Endothelial cell of umbilical vein (primary cell): ENCODE data around the gene PUM2. TPM values are rescaled to one million over a fixed set of nuclear protein-coding genes. Genes with fewer than 3 reads are reported as not detected.

Source experiments
- BruUV-seq: library from RNA; stranded (reverse); fragments of 400-500 nt; replicated peaks from 2 replicates; lab custom pipeline; 2021; lab: Mats Ljungman, UMichigan
- CTCF ChIA-PET: fragments of 300-600, 350-600 bp; sonication (Branson Sonifier 250); formaldehyde crosslinking; loops from one replicate; lab custom pipeline; 2021; ENCODE audit warnings: antibody characterized with exemption, inconsistent platforms; lab: Charles Lee
- POLR2A ChIA-PET: fragments of 300-600, 350-600 bp; sonication (Branson Sonifier 250); formaldehyde crosslinking; loops from one replicate; lab custom pipeline; 2021; ENCODE audit warnings: antibody characterized with exemption, inconsistent platforms; lab: Charles Lee
- DNase-seq: peaks from one replicate; pipeline ENCODE4 v3.0.0-alpha.2; 2011; ENCODE audit warnings: low read depth, low spot score
- FAIRE-seq: peaks from 2 replicates; lab custom pipeline; 2011; peaks lifted over from hg19 to GRCh38; lab: Jason Lieb, UNC
- H2AFZ ChIP-seq: 2 replicates; pipeline ENCODE4 v1.6.0; 2012; ENCODE audit warnings: low read depth, low read length, control low read depth, inconsistent platforms
- H3K27ac ChIP-seq: 2 replicates; pipeline ENCODE4 v1.5.1; 2011; ENCODE audit warnings: low read depth, mild to moderate bottlenecking, control low read depth, low read length, moderate library complexity; ENCODE audit not compliant: insufficient read depth
- H3K27me3 ChIP-seq, 2 experiments: 2 replicates each; pipeline versions ENCODE4 v1.6.0 to v1.6.1; 2011; ENCODE audit warnings: low read length in 2 of 2, mixed read lengths in 1 of 2; ENCODE audit not compliant: control insufficient read depth in 2 of 2, insufficient read depth in 2 of 2
- H3K36me3 ChIP-seq, 2 experiments: 2 replicates in 1 of 2; 3 replicates in 1 of 2; pipeline ENCODE4 v1.5.1; 2011; ENCODE audit warnings: low read length in 2 of 2, mild to moderate bottlenecking in 1 of 2, moderate library complexity in 1 of 2; ENCODE audit not compliant: control insufficient read depth in 2 of 2, insufficient read depth in 2 of 2; ENCODE audit errors: extremely low read depth in 1 of 2
- H3K4me1 ChIP-seq: 3 replicates; pipeline ENCODE4 v1.5.1; 2011; ENCODE audit warnings: mild to moderate bottlenecking, low read length; ENCODE audit not compliant: control insufficient read depth, insufficient read depth; ENCODE audit errors: extremely low read depth
- H3K4me2 ChIP-seq: 2 replicates; pipeline ENCODE4 v1.6.1; 2011; ENCODE audit warnings: low read length, control low read depth, mixed read lengths; ENCODE audit not compliant: insufficient read depth
- H3K4me3 ChIP-seq, 3 experiments: fragments of 200-600 bp in 1 of 3; sonication (generic), shearing (Covaris generic) in 1 of 3; replicated peaks in 1 of 3; 2 replicates each; pipeline ENCODE4 v1.5.1; 2011 to 2016; ENCODE audit warnings: control low read depth in 3 of 3, low read length in 3 of 3, mild to moderate bottlenecking in 2 of 3, inconsistent platforms in 1 of 3, low read depth in 1 of 3, moderate library complexity in 1 of 3; ENCODE audit not compliant: insufficient read depth in 1 of 3
- H3K79me2 ChIP-seq: 2 replicates; pipeline ENCODE4 v1.6.0; 2012; ENCODE audit warnings: low read length, inconsistent platforms; ENCODE audit not compliant: control insufficient read depth, insufficient read depth
- H3K9ac ChIP-seq: replicated peaks from 2 replicates; pipeline ENCODE3; 2011; ENCODE audit warnings: low read length, control low read depth; ENCODE audit not compliant: insufficient read depth; ENCODE audit errors: extremely low read depth
- H3K9me1 ChIP-seq: replicated peaks from 3 replicates; pipeline ENCODE4 v1.6.0; 2011; ENCODE audit warnings: mild to moderate bottlenecking, low read length; ENCODE audit not compliant: control insufficient read depth, insufficient read depth; ENCODE audit errors: extremely low read depth
- H3K9me3 ChIP-seq: replicated peaks from 2 replicates; pipeline ENCODE4 v1.5.1; 2012; ENCODE audit warnings: low read length, inconsistent platforms; ENCODE audit not compliant: control insufficient read depth, insufficient read depth
- H4K20me1 ChIP-seq: replicated peaks from 2 replicates; pipeline ENCODE3; 2011; ENCODE audit warnings: mild to moderate bottlenecking, low read length; ENCODE audit not compliant: control insufficient read depth, insufficient read depth; ENCODE audit errors: extremely low read depth
- CTCF ChIP-seq, 2 donors: IDR thresholded peaks; 1 replicate in 1 of 2; 2 replicates in 1 of 2; pipeline ENCODE4 v1.5.1; 2011; ENCODE audit warnings: low read length in 2 of 2, mild to moderate bottlenecking in 2 of 2, moderate library complexity in 2 of 2, control low read depth in 1 of 2, inconsistent platforms in 1 of 2, low read depth in 1 of 2; ENCODE audit not compliant: insufficient read depth in 1 of 2; ENCODE audit errors: extremely low read depth in 1 of 2
- EZH2 ChIP-seq: IDR thresholded peaks from 2 replicates; pipeline ENCODE4 v1.6.1; 2012; ENCODE audit warnings: borderline replicate concordance, low read depth, mild to moderate bottlenecking, moderate library complexity, low read length, inconsistent platforms; ENCODE audit not compliant: severe bottlenecking
- FOS ChIP-seq: IDR thresholded peaks from 2 replicates; pipeline ENCODE4 v1.6.1; 2011; ENCODE audit warnings: mild to moderate bottlenecking, low read length, moderate library complexity, borderline replicate concordance; ENCODE audit not compliant: insufficient read depth
- GATA2 ChIP-seq: IDR thresholded peaks from 2 replicates; pipeline ENCODE4 v1.7.0; 2011; ENCODE audit warnings: low read depth, mild to moderate bottlenecking, moderate library complexity, mixed read lengths, low read length; ENCODE audit not compliant: insufficient read length, insufficient read depth
- MYC ChIP-seq: IDR thresholded peaks from one replicate; pipeline ENCODE4 v1.6.1; 2011; ENCODE audit warnings: mild to moderate bottlenecking, low read depth, low read length
- POLR2A ChIP-seq: IDR thresholded peaks from 2 replicates; pipeline ENCODE4 v1.6.1; 2012; ENCODE audit warnings: low read depth, mild to moderate bottlenecking, control low read depth, low read length
- POLR2AphosphoS5 ChIP-seq: IDR thresholded peaks from 2 replicates; pipeline ENCODE4 v1.6.1; 2012; ENCODE audit warnings: low read depth, mild to moderate bottlenecking, control low read depth, low read length, moderate library complexity; ENCODE audit not compliant: insufficient read depth
- dilution Hi-C: fragments of 300-500 bp; cut with MboI; formaldehyde crosslinking; loops from one replicate; pipeline ENCODE4 v1.15.0; 2019; ENCODE audit warnings: low sequenced_read_pairs; ENCODE audit not compliant: extremely low pct_ligation_motif_present
- intact Hi-C: fragments of 100-400 bp; cut with micrococcal nuclease; formaldehyde crosslinking; loops from one replicate; pipeline ENCODE4 v1.10.0; 2022
- polyA plus RNA-seq, 4 experiments: library from polyadenylated mRNA; depleted of rRNA in 3 of 4; stranded (reverse) in 3 of 4; unstranded in 1 of 4; fragments of >200 nt; gene quantifications; 2 replicates each; pipeline versions ENCODE4 v1.2.1 to v1.2.3, GENCODE V29; 2011 to 2012; ENCODE audit warnings: missing spikeins in 1 of 4
- total RNA-seq: library from RNA; stranded (reverse); gene quantifications from 2 replicates; pipeline ENCODE4 v1.2.3, GENCODE V29; 2021

PUM2 gene
- total and polyA plus RNA-seq, 2 donors (not counting 3 experiments of a cell fraction or from before 2014, with no cell fraction given), result 32.9 to 83.7 TPM

GRCh38 chr2:20343128-20343527, 7.5 kb downstream of the PUM2 start:
- dilution Hi-C loops, result no loop called here

More at GRCh38 chr2:20343128-20343527, 7.5 kb downstream of the PUM2 start:
- H3K9me3 ChIP-seq, result no peaks in the 10 kb centered on the region
- H3K9me1 ChIP-seq, result no peaks in the 10 kb centered on the region
- ChIA-PET POLR2A (no interaction called here), CTCF (interaction anchor here (0.6 to 1.7 kb wide), 4 partner anchors 17 to 68 kb away, joined by 3 to 10 read pairs (median 6); no protein-coding TSS in a partner anchor)
- no peaks in the 10 kb centered on the region for H3K36me3 ChIP-seq
- peaks cover 19% of the 10 kb centered on the region for H3K4me1 ChIP-seq
- H3K4me3 ChIP-seq, result no peak overlapping the region
- no peak overlapping the region for H3K9ac ChIP-seq
- FAIRE-seq (no peak), DNase-seq (no peak)
- peaks cover 100% of the 10 kb centered on the region for H3K79me2 ChIP-seq
- no peaks in the 10 kb centered on the region for H3K27me3 ChIP-seq
- H3K4me2 ChIP-seq, result no peak overlapping the region
- BruUV-seq, result no TSS peak
- TF ChIP-seq EZH2 (no peak), GATA2 (no peak), MYC (no peak), CTCF (IDR thresholded peaks at IDR 0.05; ENCODE audit: extremely low read depth in 1 of 2, insufficient read depth in 1 of 2, low read depth in 1 of 2, low read length in 2 of 2) (no peak), POLR2AphosphoS5 (no peak), FOS (no peak), POLR2A (no peak)
- H3K27ac ChIP-seq, result no peak overlapping the region
- no peak overlapping the region for H2AFZ ChIP-seq
- peaks cover 29% of the 10 kb centered on the region for H4K20me1 ChIP-seq
- intact Hi-C loops, result no loop called here
